Spleen (tissue), 11 donors: ENCODE measurements around the gene DMRT1. TPM values are rescaled to one million over a fixed set of nuclear protein-coding genes. Genes with fewer than 3 reads are reported as not detected.
A peak's percentile ranks its signal among the peaks of the same experiment; 100 is the strongest.

Experiments used
- DNase-seq: peaks from one replicate; pipeline ENCODE4 v3.0.0-alpha.2; 2020
- H3K27ac ChIP-seq, 8 donors: fragments of 200-600 bp; sonication (generic) in 7 of 8; 1 replicate in 4 of 8; 2 replicates in 4 of 8; pipeline versions ENCODE4 v1.5.0 to v1.8.0; 2016 to 2021; ENCODE audit warnings: inconsistent platforms in 4 of 8, mild to moderate bottlenecking in 4 of 8, moderate library complexity in 1 of 8
- H3K27me3 ChIP-seq, 7 donors: fragments of 200-600 bp; sonication (generic) in 6 of 7; replicated peaks in 1 of 7; 1 replicate in 4 of 7; 2 replicates in 3 of 7; pipeline versions ENCODE4 v1.5.0 to v1.8.0; 2016 to 2021; ENCODE audit warnings: inconsistent platforms in 3 of 7, mild to moderate bottlenecking in 1 of 7
- H3K36me3 ChIP-seq, 6 donors: fragments of 200-600 bp; sonication (generic) in 5 of 6; 1 replicate in 4 of 6; 2 replicates in 2 of 6; pipeline versions ENCODE4 v1.5.0 to v1.8.0; 2016 to 2021; ENCODE audit warnings: inconsistent platforms in 2 of 6
- H3K4me1 ChIP-seq, 6 donors: fragments of 200-600 bp; sonication (generic) in 5 of 6; 1 replicate in 3 of 6; 2 replicates in 3 of 6; pipeline versions ENCODE4 v1.5.0 to v1.8.0; 2016 to 2021; ENCODE audit warnings: inconsistent platforms in 3 of 6
- H3K4me3 ChIP-seq, 8 donors: fragments of 200-600 bp; sonication (generic) in 7 of 8; 1 replicate in 4 of 8; 2 replicates in 4 of 8; pipeline versions ENCODE4 v1.5.0 to v1.8.0; 2016 to 2021; ENCODE audit warnings: inconsistent platforms in 4 of 8, mild to moderate bottlenecking in 4 of 8, moderate library complexity in 2 of 8
- H3K9me3 ChIP-seq, 8 donors: fragments of 200-600 bp; sonication (generic) in 7 of 8; 1 replicate in 4 of 8; 2 replicates in 4 of 8; pipeline versions ENCODE4 v1.5.0 to v1.8.0; 2016 to 2021; ENCODE audit warnings: inconsistent platforms in 4 of 8
- CTCF ChIP-seq, 11 experiments: fragments of 200-600 bp in 7 of 11; fragments of 450-650 bp in 4 of 11; sonication (generic) in 4 of 11; IDR thresholded peaks in 8 of 11; conservative IDR thresholded peaks in 3 of 11; 1 replicate in 7 of 11; 2 replicates in 4 of 11; pipeline versions ENCODE4 v1.4.0 to v1.8.0; 2016 to 2021; ENCODE audit warnings: antibody characterized with exemption in 11 of 11, inconsistent platforms in 4 of 11, mild to moderate bottlenecking in 1 of 11
- POLR2A ChIP-seq, 3 donors: fragments of 450-650 bp; IDR thresholded peaks; one replicate each; pipeline ENCODE4 v1.5.1; 2017; ENCODE audit warnings: antibody characterized with exemption in 3 of 3, mild to moderate bottlenecking in 1 of 3
- POLR2AphosphoS5 ChIP-seq, 3 donors: sonication (generic); formaldehyde crosslinking; IDR thresholded peaks; one replicate each; pipeline ENCODE4 v1.5.1; 2017; ENCODE audit warnings: antibody characterized with exemption in 3 of 3
- WGBS, 5 donors: extraction: QIAGEN DNeasy Blood & Tissue Kit in 3 of 5; methylation state at CpG; one replicate each; pipeline versions ENCODE4 v1.1.5 to v1.1.7; 2013 to 2018; 5-methylcytosine and 5-hydroxymethylcytosine counted together
- intact Hi-C: fragments of 100-400 bp; cut with DNase I; formaldehyde crosslinking; loops from one replicate; pipeline ENCODE4 v1.15.0; 2023; ENCODE audit warnings: low total_unique reads
- polyA plus RNA-seq, 3 donors: library from polyadenylated mRNA; stranded (reverse); fragments of 200-250 nt; gene quantifications; one replicate each; pipeline ENCODE4 v1.2.1, GENCODE V29; 2013
- total RNA-seq, 7 donors: library from RNA; depleted of rRNA in 3 of 7; stranded (reverse); fragments of >200 nt in 3 of 7; fragmentation: NEBNext Ultra II Directional in 4 of 7; extraction: Animal tissue kit (Norgen Biotek cat#: 25700) in 4 of 7; gene quantifications; one replicate each; pipeline versions ENCODE4 v1.1.0 to v1.2.1, GENCODE V29; 2016 to 2021
- donor health status: healthy with polysubstance abuse.
- donor health status: DM: no; HTN: no; CAD: no; lungs with moderate emphysema.
- donor health status: DM: no; HTN: no; CAD: no.
- donor health status: Bipolar disorder and iron deficiency.
- donor health status: healthy.
- donor health status: DM: no; HTN: no; CAD: no.
- donor health status: DM: yes; HTN: yes; CAD: no.

DMRT1 gene
- total and polyA plus RNA-seq, 10 donors = not detected

- DNase-seq = peak; percentile 93
- H3K27ac ChIP-seq = no peak overlapping the region
- no peaks in the 10 kb centered on the region for H3K9me3 ChIP-seq
- TF ChIP-seq CTCF (IDR thresholded peaks at IDR 0.05 in 8 of 11, conservative IDR thresholded peaks at IDR 0.05 in 3 of 11) (peak; percentile 76 to 97 (median 95)), POLR2AphosphoS5 (IDR thresholded peaks at IDR 0.05) (peak in 2 of 3 donors; percentile 49 to 61), POLR2A (IDR thresholded peaks at IDR 0.05) (no peak)
- WGBS, 5 donors = 8 to 10% (median 9%) methylated on average over 14 of the region's 14 CpGs
- intact Hi-C loops = loop anchor here (5.0 to 10.0 kb wide), 2 partner anchors 112 to 394 kb away; no protein-coding TSS in a partner anchor
- peaks cover 0 to 54% (median 3%) of the 10 kb centered on the region in 7 donors for H3K27me3 ChIP-seq
- H3K36me3 ChIP-seq = no peaks in the 10 kb centered on the region
- H3K4me1 ChIP-seq = peaks cover 0 to 13% (median 3%) of the 10 kb centered on the region in 6 donors
- no peak overlapping the region for H3K4me3 ChIP-seq
These were observed 167.7 kb downstream of the DMRT1 start for GRCh38 chr9:1009101-1009707.

GRCh38 chr9:1013021-1013420 lies 171.5 kb downstream of the DMRT1 start:
- intact Hi-C loops = no loop called here
- no peak for TF ChIP-seq POLR2A (IDR thresholded peaks at IDR 0.05)
- TF ChIP-seq POLR2AphosphoS5 (IDR thresholded peaks at IDR 0.05) = no peak
- TF ChIP-seq CTCF (IDR thresholded peaks at IDR 0.05 in 8 of 11, conservative IDR thresholded peaks at IDR 0.05 in 3 of 11) = no peak
- Histone ChIP-seq H3K27me3 (peaks cover 0 to 64% (median 3%) of the 10 kb centered on the region in 7 donors), H3K36me3 (no peaks in the 10 kb centered on the region), H3K4me1 (peaks cover 0 to 9% (median 3%) of the 10 kb centered on the region in 6 donors), H3K27ac (no peak overlapping the region), H3K9me3 (no peaks in the 10 kb centered on the region), H3K4me3 (no peak overlapping the region)
- WGBS, 5 donors = 69 to 79% (median 73%) methylated on average over 5 of the region's 5 CpGs
- DNase-seq = no peak

GRCh38 chr9:1014225-1014624 lies 172.7 kb downstream of the DMRT1 start:
- no peak for TF ChIP-seq CTCF (IDR thresholded peaks at IDR 0.05 in 8 of 11, conservative IDR thresholded peaks at IDR 0.05 in 3 of 11)
- no peak for TF ChIP-seq POLR2A (IDR thresholded peaks at IDR 0.05)
- TF ChIP-seq POLR2AphosphoS5 (IDR thresholded peaks at IDR 0.05) = no peak
- H3K9me3 ChIP-seq = no peaks in the 10 kb centered on the region
- H3K4me3 ChIP-seq = no peak overlapping the region
- H3K27ac ChIP-seq = no peak overlapping the region
- no peak for DNase-seq
- WGBS, 5 donors = 79 to 86% (median 85%) methylated on average over 4 of the region's 4 CpGs
- H3K27me3 ChIP-seq = peaks cover 0 to 64% (median 0%) of the 10 kb centered on the region in 7 donors
- no peaks in the 10 kb centered on the region for H3K36me3 ChIP-seq
- peaks cover 0 to 2% (median under 1%) of the 10 kb centered on the region in 6 donors for H3K4me1 ChIP-seq
- intact Hi-C loops = no loop called here

GRCh38 chr9:1014640-1015039 lies 173.1 kb downstream of the DMRT1 start:
- Histone ChIP-seq H3K9me3 (no peaks in the 10 kb centered on the region), H3K27ac (no peak overlapping the region), H3K36me3 (no peaks in the 10 kb centered on the region), H3K4me1 (no peaks in the 10 kb centered on the region), H3K27me3 (peaks cover 0 to 64% (median 0%) of the 10 kb centered on the region in 7 donors), H3K4me3 (no peak overlapping the region)
- 88 to 95% (median 93%) methylated on average over 2 of the region's 2 CpGs for WGBS, 5 donors
- TF ChIP-seq POLR2A (IDR thresholded peaks at IDR 0.05) = no peak
- intact Hi-C loops = no loop called here
- DNase-seq = no peak
